ENCODE data around the gene GALK2.

The GALK2 gene

GRCh38 chr15:49169880-49170597 is at the start of gene GALK2:
Gene GALK2 (plus strand): TSS chr15:49170247. CDS start chr15:49170323, 76 bp downstream.
- intact Hi-C loops (cut with micrococcal nuclease), result loop anchor here (1.0 to 5.0 kb wide), 2 partner anchors 15 to 452 kb away; partner anchors contain the start of genes COPS2, DTWD1 and FAM227B
- peaks cover 10% of the 10 kb centered on the region for H3K36me3 Mint-ChIP-seq (ENCODE audit: low read depth)
- H3K4me3 Mint-ChIP-seq, result peak within 1 kb of the TSS; percentile 84
- H3K27me3 Mint-ChIP-seq, result no peaks in the 10 kb centered on the region
- peaks cover 36% of the 10 kb centered on the region for H3K4me1 Mint-ChIP-seq (ENCODE audit: low read depth)
- no peaks in the 10 kb centered on the region for H3K9me3 Mint-ChIP-seq
- peak within 1 kb of the TSS; percentile 94 for H3K27ac Mint-ChIP-seq

GRCh38 chr15:49120832-49121231 is 49.2 kb upstream of the GALK2 start:
- no peak overlapping the region for H3K4me3 Mint-ChIP-seq
- peaks cover 19% of the 10 kb centered on the region for H3K36me3 Mint-ChIP-seq (ENCODE audit: low read depth)
- no peaks in the 10 kb centered on the region for H3K27me3 Mint-ChIP-seq
- H3K4me1 Mint-ChIP-seq (ENCODE audit: low read depth), result no peaks in the 10 kb centered on the region
- no peaks in the 10 kb centered on the region for H3K9me3 Mint-ChIP-seq
- intact Hi-C loops (cut with micrococcal nuclease), result loop anchor here (10.0 kb wide), 1 partner anchor 106 kb away; no protein-coding TSS in a partner anchor
- H3K27ac Mint-ChIP-seq, result no peak overlapping the region

GRCh38 chr15:49121901-49122300 is 48.1 kb upstream of the GALK2 start:
- intact Hi-C loops (cut with micrococcal nuclease), result loop anchor here (10.0 kb wide), 1 partner anchor 107 kb away; no protein-coding TSS in a partner anchor
- Mint-ChIP-seq H3K4me1 (ENCODE audit: low read depth) (no peaks in the 10 kb centered on the region), H3K27me3 (no peaks in the 10 kb centered on the region), H3K27ac (no peak overlapping the region), H3K4me3 (no peak overlapping the region), H3K36me3 (ENCODE audit: low read depth) (peaks cover 14% of the 10 kb centered on the region), H3K9me3 (no peaks in the 10 kb centered on the region)

- no peaks in the 10 kb centered on the region for H3K4me1 Mint-ChIP-seq (ENCODE audit: low read depth)
- H3K9me3 Mint-ChIP-seq, result no peaks in the 10 kb centered on the region
- H3K27ac Mint-ChIP-seq, result no peak overlapping the region
- peaks cover 18% of the 10 kb centered on the region for H3K36me3 Mint-ChIP-seq (ENCODE audit: low read depth)
- intact Hi-C loops (cut with micrococcal nuclease), result loop anchor here (10.0 kb wide), 1 partner anchor 108 kb away; no protein-coding TSS in a partner anchor
- no peak overlapping the region for H3K4me3 Mint-ChIP-seq
- H3K27me3 Mint-ChIP-seq, result no peaks in the 10 kb centered on the region
These were observed 47.4 kb upstream of the GALK2 start for GRCh38 chr15:49122541-49123062.

- H3K4me3 Mint-ChIP-seq, result no peak overlapping the region
- H3K36me3 Mint-ChIP-seq (ENCODE audit: low read depth), result peaks cover 32% of the 10 kb centered on the region
- H3K27me3 Mint-ChIP-seq, result no peaks in the 10 kb centered on the region
These were observed 45.7 kb upstream of the GALK2 start for GRCh38 chr15:49124371-49124770.

GRCh38 chr15:49131403-49131802 is 38.6 kb upstream of the GALK2 start:
- H3K27ac Mint-ChIP-seq, result no peak overlapping the region
- intact Hi-C loops (cut with micrococcal nuclease), result loop anchor here (10.0 kb wide), 1 partner anchor 97 kb away; no protein-coding TSS in a partner anchor
- H3K9me3 Mint-ChIP-seq, result no peaks in the 10 kb centered on the region
- peaks cover 75% of the 10 kb centered on the region for H3K36me3 Mint-ChIP-seq (ENCODE audit: low read depth)
- H3K27me3 Mint-ChIP-seq, result no peaks in the 10 kb centered on the region
- H3K4me3 Mint-ChIP-seq, result no peak overlapping the region
- H3K4me1 Mint-ChIP-seq (ENCODE audit: low read depth), result no peaks in the 10 kb centered on the region

More at GRCh38 chr15:49124371-49124770, 45.7 kb upstream of the GALK2 start:
- no peaks in the 10 kb centered on the region for H3K9me3 Mint-ChIP-seq
- H3K4me1 Mint-ChIP-seq (ENCODE audit: low read depth), result no peaks in the 10 kb centered on the region
- no peak overlapping the region for H3K27ac Mint-ChIP-seq
- intact Hi-C loops (cut with micrococcal nuclease), result loop anchor here (10.0 kb wide), 1 partner anchor 110 kb away; no protein-coding TSS in a partner anchor

- intact Hi-C loops (cut with micrococcal nuclease), result loop anchor here (10.0 kb wide), 1 partner anchor 100 kb away; no protein-coding TSS in a partner anchor
- no peaks in the 10 kb centered on the region for H3K27me3 Mint-ChIP-seq
- no peaks in the 10 kb centered on the region for H3K4me1 Mint-ChIP-seq (ENCODE audit: low read depth)
- H3K27ac Mint-ChIP-seq, result no peak overlapping the region
- peaks cover 72% of the 10 kb centered on the region for H3K36me3 Mint-ChIP-seq (ENCODE audit: low read depth)
- no peak overlapping the region for H3K4me3 Mint-ChIP-seq
- H3K9me3 Mint-ChIP-seq, result no peaks in the 10 kb centered on the region
These were observed 35.2 kb upstream of the GALK2 start for GRCh38 chr15:49134683-49135341.

- Mint-ChIP-seq H3K36me3 (ENCODE audit: low read depth) (peaks cover 72% of the 10 kb centered on the region), H3K27me3 (no peaks in the 10 kb centered on the region), H3K4me3 (no peak overlapping the region), H3K27ac (no peak overlapping the region), H3K4me1 (ENCODE audit: low read depth) (no peaks in the 10 kb centered on the region), H3K9me3 (no peaks in the 10 kb centered on the region)
- intact Hi-C loops (cut with micrococcal nuclease), result loop anchor here (10.0 kb wide), 1 partner anchor 101 kb away; no protein-coding TSS in a partner anchor
These were observed 34.6 kb upstream of the GALK2 start for GRCh38 chr15:49135342-49135857.

GRCh38 chr15:49135911-49136310 is 34.1 kb upstream of the GALK2 start:
- H3K4me1 Mint-ChIP-seq (ENCODE audit: low read depth), result no peaks in the 10 kb centered on the region
- intact Hi-C loops (cut with micrococcal nuclease), result loop anchor here (10.0 kb wide), 1 partner anchor 101 kb away; no protein-coding TSS in a partner anchor
- H3K36me3 Mint-ChIP-seq (ENCODE audit: low read depth), result peaks cover 74% of the 10 kb centered on the region
- H3K4me3 Mint-ChIP-seq, result no peak overlapping the region
- no peak overlapping the region for H3K27ac Mint-ChIP-seq
- H3K27me3 Mint-ChIP-seq, result no peaks in the 10 kb centered on the region
- no peaks in the 10 kb centered on the region for H3K9me3 Mint-ChIP-seq

GRCh38 chr15:49137861-49138260 is 32.2 kb upstream of the GALK2 start:
- peaks cover 89% of the 10 kb centered on the region for H3K36me3 Mint-ChIP-seq (ENCODE audit: low read depth)
- no peaks in the 10 kb centered on the region for H3K9me3 Mint-ChIP-seq
- H3K27me3 Mint-ChIP-seq, result no peaks in the 10 kb centered on the region
- intact Hi-C loops (cut with micrococcal nuclease), result loop anchor here (10.0 kb wide), 1 partner anchor 103 kb away; no protein-coding TSS in a partner anchor
- no peak overlapping the region for H3K27ac Mint-ChIP-seq
- no peak overlapping the region for H3K4me3 Mint-ChIP-seq
- no peaks in the 10 kb centered on the region for H3K4me1 Mint-ChIP-seq (ENCODE audit: low read depth)

GRCh38 chr15:49145651-49146609 is 24.1 kb upstream of the GALK2 start:
- intact Hi-C loops (cut with micrococcal nuclease), result loop anchor here (5.0 kb wide), 1 partner anchor 284 kb away; no protein-coding TSS in a partner anchor
- Mint-ChIP-seq H3K4me1 (ENCODE audit: low read depth) (peaks cover 28% of the 10 kb centered on the region), H3K27me3 (no peaks in the 10 kb centered on the region), H3K36me3 (ENCODE audit: low read depth) (peaks cover 47% of the 10 kb centered on the region), H3K27ac (no peak overlapping the region), H3K4me3 (no peak overlapping the region), H3K9me3 (no peaks in the 10 kb centered on the region)

- intact Hi-C loops (cut with micrococcal nuclease), result loop anchor here (5.0 kb wide), 1 partner anchor 286 kb away; no protein-coding TSS in a partner anchor
- Mint-ChIP-seq H3K36me3 (ENCODE audit: low read depth) (peaks cover 27% of the 10 kb centered on the region), H3K4me1 (ENCODE audit: low read depth) (peaks cover 33% of the 10 kb centered on the region), H3K4me3 (no peak overlapping the region), H3K27me3 (no peaks in the 10 kb centered on the region), H3K9me3 (no peaks in the 10 kb centered on the region), H3K27ac (no peak overlapping the region)
These were observed 21.7 kb upstream of the GALK2 start for GRCh38 chr15:49148298-49148697.

- Mint-ChIP-seq H3K4me3 (no peak overlapping the region), H3K27ac (no peak overlapping the region), H3K4me1 (ENCODE audit: low read depth) (peaks cover 37% of the 10 kb centered on the region), H3K36me3 (ENCODE audit: low read depth) (peaks cover 23% of the 10 kb centered on the region), H3K27me3 (no peaks in the 10 kb centered on the region), H3K9me3 (no peaks in the 10 kb centered on the region)
- intact Hi-C loops (cut with micrococcal nuclease), result loop anchor here (5.0 kb wide), 1 partner anchor 286 kb away; no protein-coding TSS in a partner anchor
These were observed 21.3 kb upstream of the GALK2 start for GRCh38 chr15:49148727-49149126.

Measured in dendritic cell treated with granulocyte-macrophage colony-stimulating factor and Interleukin-4, amounts not matched to agents 40 ng/mL and 50 ng/mL, for 4 days (primary cell).